C4-2B (cell line): ENCODE measurements around the gene CACUL1.

Experiments
- H3K27ac ChIP-seq: fragments of 450-650 bp; 2 replicates; pipeline ENCODE4 v1.5.1; 2017
- CTCF ChIP-seq: fragments of 450-650 bp; conservative IDR thresholded peaks from 2 replicates; pipeline ENCODE4 v1.5.1; 2017; ENCODE audit warnings: mild to moderate bottlenecking
- ZFX ChIP-seq: fragments of 450-650 bp; IDR thresholded peaks from 2 replicates; pipeline ENCODE4 v1.6.1; 2017

The CACUL1 gene

DNA sequence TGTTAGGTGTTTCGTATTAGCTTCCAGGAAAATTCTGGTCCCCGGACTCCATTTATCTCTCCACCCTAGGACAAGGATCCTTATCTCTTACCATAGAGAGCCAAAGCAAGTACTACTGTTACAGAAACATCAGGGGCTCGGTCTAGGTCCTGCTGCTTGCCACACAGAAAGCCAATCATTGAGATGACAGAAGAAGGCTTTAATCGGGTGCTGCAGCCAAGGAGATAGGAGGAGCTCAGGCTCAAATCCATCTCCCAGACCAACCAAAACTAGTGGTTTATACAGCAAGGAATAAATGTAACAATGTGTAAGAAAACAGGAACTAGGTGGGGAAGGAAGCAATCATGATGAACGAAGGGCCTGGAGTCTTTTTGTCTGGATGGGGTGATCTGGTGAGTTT lies 22.2 kb upstream of the CACUL1 start:
- TF ChIP-seq ZFX, result no peak
- TF ChIP-seq CTCF, result no peak

DNA sequence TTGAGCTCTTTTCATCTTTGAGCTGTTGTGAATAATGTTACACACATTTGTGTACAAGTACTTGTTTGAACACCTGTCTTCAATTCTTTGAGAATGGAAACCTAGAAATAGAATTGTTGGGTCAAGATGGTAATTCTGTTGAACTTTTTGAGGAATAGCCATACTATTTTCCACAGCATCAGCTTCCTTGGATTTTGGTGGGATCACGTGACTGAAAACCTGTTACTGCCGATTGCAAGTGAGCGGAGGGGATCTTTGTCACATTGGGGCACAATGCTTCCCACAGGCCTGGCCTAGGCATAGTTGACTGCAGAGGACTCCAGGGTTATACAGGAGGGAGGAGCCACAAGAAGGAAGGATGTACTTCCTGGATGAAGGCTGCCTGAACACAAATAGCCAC lies 21.3 kb upstream of the CACUL1 start:
- TF ChIP-seq ZFX (no peak), CTCF (no peak)

More for the DNA sequence above, 22.2 kb upstream of the CACUL1 start:
- no peak overlapping the region for H3K27ac ChIP-seq

DNA sequence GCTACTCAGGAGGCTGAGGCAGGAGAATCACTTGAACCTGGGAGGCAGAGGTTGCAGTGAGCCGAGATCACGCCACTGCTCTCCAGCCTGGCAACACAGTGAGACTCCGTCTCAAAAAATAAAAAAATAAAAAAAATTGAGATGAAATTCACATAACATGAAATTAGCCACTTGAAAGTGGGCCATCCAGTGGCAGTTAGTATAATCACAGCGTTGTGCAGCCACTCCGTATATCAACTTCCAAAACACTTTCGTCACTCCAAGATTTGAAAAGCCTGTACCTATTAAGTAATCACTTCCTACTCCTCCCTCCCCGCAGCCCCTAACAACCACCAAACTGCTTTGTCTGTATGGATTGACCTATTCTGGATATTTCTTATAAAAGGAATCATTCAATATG lies 20.7 kb upstream of the CACUL1 start:
- H3K27ac ChIP-seq, result no peak overlapping the region
- TF ChIP-seq ZFX (no peak), CTCF (peak; percentile 24)

More for the DNA sequence above, 21.3 kb upstream of the CACUL1 start:
- H3K27ac ChIP-seq, result no peak overlapping the region

DNA sequence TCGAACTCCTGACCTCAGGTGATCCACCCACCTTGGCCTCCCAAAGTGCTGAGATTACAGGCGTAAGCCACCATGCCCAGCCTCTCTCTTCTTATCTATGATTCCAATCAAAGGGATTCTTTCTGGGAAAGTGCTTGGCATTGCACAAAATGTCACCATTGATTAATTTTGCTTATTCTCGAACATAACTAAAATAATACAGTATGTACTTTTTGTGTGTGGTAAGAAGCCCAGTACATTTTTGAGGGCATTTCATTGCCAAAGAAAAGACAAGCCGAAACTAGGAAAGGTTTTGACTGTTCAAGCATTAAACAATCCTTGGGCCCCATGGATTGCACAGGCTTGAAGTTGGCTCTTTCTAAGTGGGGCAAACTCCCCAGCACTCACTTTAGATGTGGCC lies 18.3 kb upstream of the CACUL1 start:
- TF ChIP-seq ZFX, result no peak
- no peak for TF ChIP-seq CTCF
- H3K27ac ChIP-seq, result no peak overlapping the region

DNA sequence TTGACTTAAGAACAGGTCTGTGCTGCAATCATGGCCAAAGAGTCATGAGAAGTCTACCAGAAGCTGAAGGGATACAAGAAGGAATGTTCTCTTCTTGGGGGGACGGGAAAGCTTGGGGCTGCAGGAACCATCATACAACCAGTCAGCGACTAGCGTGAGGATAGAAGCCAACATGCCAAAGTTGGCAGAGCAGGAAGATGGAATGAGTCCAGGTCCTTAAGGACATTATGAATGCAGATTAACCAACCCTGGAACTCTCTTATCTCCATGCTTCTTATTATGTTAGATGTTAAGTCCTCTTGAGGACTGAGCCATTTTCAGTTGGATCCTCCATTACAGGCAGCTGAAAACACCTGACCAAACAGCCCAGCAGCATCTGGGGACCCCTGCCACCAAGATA lies 17.2 kb upstream of the CACUL1 start:
- H3K27ac ChIP-seq, result no peak overlapping the region
- TF ChIP-seq ZFX (no peak), CTCF (no peak)

DNA sequence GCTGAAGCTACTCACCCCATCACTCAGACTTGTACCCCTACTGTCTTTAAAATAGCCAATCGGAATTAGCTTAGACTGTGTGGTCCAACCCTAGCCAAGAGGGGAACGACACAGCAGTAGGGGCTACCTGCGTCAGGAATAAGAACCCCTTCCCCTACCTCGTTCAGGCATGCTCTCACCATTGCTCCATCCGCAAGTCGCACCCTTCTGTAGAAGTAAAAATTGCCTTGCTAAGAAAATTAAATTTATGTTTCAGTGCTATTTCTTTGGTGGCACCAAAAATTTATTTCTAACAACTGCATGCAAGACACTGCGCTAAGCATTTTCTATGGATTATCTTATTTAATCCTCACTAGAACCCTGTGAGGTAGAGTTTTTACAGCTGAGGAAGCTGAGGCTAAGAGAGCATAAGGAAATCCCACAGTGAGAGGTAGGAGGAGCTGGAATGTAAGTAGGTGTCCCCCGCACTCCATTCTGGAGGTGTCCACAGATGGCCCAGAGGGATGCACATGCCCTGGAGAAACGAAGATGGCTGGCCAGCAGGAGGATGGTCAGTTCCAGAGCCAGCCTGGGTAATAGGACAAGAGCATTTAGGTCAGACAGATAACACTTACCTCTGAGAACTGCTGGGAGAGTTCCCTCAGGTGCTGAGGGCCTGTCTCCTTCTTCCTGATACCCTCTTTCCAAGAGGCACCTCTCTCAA lies 15.3 kb upstream of the CACUL1 start:
- no peak overlapping the region for H3K27ac ChIP-seq
- no peak for TF ChIP-seq ZFX
- TF ChIP-seq CTCF, result no peak

- no peak overlapping the region for H3K27ac ChIP-seq
- no peak for TF ChIP-seq ZFX
- no peak for TF ChIP-seq CTCF
Measured at GRCh38 chr10:118768041-118768919, 13.5 kb upstream of the CACUL1 start.
